Skeletal muscle cell (primary cell): ENCODE data around the gene DMGDH.

Experiments
- DNase-seq: peaks from one replicate; pipeline ENCODE4 v3.0.0-alpha.2; 2010; ENCODE audit warnings: low read depth
- H3K4me3 ChIP-seq: 2 replicates; pipeline ENCODE4 v1.5.1; 2011; ENCODE audit warnings: low read depth, mild to moderate bottlenecking, control low read depth, low read length, moderate library complexity

DMGDH gene

DNA sequence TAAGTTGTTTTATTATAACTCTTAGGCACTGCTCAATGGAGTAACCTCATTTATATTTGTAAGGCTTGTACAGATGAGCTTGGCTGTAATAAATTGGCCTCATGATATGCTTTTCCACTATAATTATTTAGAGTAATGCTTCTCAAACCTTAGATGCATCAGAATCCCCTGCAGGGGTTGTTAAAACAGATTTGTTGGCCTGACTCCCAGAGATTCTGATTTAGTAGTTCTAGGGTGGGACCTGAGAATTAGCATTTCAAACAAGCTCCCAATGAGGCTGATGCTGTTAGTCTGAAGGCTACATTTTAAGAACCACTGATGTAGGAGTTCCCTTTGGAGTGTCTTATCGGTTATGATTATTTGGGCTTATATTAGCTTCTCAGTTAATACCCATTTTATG lies 46.1 kb downstream of the DMGDH start:
- no peak overlapping the region for H3K4me3 ChIP-seq
- no peak for DNase-seq

DNA sequence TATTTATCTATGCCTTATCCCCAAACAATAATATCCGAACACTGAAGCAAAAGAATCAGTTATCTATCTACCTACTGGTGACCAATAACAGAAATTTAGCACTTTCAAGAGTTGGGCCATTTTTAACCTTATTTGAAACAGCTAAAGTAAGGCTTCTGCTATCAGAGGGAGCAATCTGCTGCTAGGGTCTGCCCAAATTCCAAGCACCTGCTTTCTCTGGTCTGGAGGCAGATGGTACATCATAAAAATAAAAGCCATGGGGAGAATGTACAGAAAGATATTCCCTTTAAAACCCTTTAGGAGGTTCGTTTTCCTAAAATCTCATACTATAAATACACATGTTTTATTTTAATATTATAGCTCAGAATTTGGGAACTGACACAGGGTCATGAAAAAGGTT lies 46.7 kb downstream of the DMGDH start:
- H3K4me3 ChIP-seq = no peak overlapping the region
- DNase-seq = no peak

DNA sequence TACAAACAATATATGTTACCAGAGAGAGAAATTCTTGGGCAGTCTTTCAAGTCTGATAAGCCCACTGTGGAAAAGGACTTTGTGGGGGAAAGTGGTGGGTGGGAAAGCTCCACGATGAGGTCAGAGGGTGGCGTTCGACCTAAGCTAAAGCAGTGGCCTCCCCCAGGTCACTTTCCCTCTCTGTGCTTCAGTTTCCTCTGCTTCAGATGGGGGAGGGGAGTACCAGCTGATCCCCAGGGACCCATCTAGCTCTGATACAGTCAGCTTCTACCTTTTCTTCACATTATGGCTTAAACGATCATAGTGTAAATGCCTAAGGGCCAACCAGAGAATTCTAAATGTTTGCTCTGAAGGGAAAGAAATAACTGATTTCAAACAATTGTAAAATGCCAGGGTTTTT lies 47.7 kb downstream of the DMGDH start:
- DNase-seq = no peak

DNA sequence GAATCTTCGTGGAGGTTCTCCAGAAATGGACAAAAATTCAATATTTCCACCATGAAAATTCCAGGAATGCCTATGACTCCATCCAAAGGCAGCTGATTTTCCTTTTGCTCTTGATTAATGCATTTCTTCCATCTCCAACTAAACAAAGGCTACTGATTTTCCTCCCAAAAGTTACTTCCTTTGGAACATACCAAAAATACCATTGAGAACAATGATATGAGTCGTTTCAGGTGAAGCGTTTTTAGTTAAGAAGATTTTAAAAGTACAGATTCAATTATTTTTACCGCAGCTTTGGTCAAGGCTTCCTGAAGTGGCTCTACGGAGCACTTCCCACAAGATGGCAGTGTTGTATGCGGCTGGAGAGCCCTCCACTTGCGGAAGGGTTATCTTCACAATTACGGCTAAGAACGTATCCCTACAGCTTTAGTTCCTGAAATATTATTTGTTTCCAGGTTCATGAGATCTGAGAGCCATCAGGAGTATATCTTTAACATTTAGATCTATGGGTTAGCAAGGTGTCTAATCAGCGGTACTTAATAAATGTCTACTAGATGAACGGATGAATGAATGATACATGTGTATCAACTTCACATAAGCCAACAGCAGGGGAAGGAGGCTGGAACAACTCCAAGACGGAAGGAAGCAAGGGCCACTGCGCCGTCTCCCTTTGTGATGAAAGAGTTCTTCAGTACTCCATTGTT lies 48.5 kb downstream of the DMGDH start:
- peak; percentile 33 for DNase-seq
- H3K4me3 ChIP-seq = no peak overlapping the region

More for the DNA sequence above, 47.7 kb downstream of the DMGDH start:
- H3K4me3 ChIP-seq = no peak overlapping the region

DNA sequence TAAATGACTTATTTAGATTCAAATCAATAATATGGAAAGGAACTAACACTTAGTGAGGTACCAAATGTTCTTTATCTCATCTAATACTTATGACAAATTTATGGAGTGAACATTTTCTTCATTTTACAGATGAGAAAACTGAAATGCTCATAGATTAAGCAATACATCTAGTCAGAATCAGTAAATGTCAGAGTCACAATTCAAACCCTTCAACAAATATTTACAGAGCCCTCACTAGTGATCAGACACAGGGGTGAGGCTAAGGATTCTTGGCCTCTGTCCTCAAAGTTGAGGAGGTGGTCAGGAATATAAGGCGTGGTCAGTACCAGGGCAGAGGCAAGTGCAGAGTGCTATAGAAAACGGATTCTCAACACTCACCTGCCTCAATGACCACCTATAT lies 54.8 kb downstream of the DMGDH start:
- DNase-seq = no peak
- H3K4me3 ChIP-seq = no peak overlapping the region

DNA sequence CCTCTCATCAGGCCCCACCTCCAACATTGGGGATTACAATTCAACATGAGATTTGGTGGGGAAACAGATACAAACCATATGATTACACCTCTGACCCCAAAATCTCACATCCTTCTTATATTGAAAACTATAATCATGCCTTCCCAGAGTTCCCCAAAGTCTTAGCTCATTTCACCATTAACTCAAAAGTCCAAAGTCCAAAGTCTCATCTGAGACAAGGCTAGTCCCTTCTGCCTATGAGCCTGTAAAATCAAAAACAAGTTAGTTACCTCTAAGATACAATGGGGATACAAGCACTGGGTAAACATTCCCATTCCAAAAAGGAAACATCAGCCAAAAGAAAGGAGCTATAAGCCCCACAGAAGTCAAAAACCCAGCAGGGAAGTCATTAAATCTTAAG lies 57.6 kb downstream of the DMGDH start:
- no peak for DNase-seq
- no peak overlapping the region for H3K4me3 ChIP-seq

DNA sequence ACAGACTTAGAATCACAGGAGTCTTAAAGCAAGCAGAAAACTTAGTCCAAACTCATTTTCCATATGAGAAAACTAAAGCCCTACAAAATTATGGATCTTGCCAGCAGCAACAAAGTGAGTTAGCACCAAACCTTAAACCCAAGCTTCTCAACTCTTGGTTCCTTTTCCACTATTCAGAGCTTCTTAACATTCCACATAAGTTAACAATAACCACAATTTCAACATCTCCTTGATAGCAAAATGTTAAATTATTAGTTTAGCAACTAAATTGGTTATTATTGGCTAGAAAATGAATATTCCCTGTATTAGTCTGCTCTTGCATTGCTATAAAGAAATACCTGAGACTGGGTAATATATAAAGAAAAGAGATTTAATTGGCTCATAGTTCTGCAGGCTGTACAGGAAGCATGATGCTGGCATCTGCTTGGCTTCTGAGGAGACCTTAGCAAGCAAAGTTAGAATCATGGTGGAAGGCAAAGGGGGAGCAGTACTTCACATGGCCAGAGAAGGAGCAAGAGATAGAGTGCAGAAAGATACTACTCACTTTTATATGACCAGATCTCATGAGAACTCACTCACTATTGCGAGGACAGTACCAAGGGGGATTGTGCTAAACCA lies 58.1 kb downstream of the DMGDH start:
- no peak for DNase-seq
- no peak overlapping the region for H3K4me3 ChIP-seq

DNA sequence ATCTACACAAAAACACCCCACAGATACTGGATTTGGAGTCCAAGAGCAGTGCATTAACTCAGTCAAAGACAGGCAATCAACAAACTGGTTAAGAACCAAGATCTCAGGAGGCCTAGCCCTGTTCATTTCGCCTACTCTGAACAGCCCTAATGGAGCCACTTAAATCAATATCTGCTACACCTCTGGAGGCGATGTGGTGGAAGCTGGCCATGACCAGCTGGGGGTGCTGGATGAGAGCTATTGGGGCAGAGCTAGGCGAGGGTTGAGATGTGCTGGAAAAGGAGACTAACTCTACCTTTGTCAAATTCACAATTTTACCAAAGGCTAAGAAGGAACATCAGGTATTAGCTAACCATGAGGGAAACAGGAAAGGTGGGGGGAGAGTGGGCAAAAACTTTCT lies 61.1 kb downstream of the DMGDH start:
- H3K4me3 ChIP-seq = no peak overlapping the region
- DNase-seq = no peak

DNA sequence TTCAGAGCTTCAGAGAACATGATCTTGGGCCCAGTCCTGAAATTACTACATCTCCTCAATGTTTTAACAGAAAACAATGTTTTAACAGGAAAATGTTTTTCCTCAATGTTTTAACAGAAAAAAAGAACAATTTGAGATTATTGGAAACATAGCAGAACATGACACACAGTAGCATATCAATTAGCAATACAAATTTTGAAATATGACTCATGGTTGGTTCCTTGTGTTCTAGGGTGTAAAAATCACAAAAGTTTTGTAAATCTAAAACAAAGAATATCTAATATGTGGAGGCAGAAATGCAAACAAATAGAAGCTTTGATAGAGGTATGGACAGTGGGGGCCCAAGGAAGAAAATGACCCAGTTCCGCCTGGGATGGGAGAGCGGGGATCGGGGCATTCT lies 61.6 kb downstream of the DMGDH start:
- no peak for DNase-seq
- H3K4me3 ChIP-seq = no peak overlapping the region

DNA sequence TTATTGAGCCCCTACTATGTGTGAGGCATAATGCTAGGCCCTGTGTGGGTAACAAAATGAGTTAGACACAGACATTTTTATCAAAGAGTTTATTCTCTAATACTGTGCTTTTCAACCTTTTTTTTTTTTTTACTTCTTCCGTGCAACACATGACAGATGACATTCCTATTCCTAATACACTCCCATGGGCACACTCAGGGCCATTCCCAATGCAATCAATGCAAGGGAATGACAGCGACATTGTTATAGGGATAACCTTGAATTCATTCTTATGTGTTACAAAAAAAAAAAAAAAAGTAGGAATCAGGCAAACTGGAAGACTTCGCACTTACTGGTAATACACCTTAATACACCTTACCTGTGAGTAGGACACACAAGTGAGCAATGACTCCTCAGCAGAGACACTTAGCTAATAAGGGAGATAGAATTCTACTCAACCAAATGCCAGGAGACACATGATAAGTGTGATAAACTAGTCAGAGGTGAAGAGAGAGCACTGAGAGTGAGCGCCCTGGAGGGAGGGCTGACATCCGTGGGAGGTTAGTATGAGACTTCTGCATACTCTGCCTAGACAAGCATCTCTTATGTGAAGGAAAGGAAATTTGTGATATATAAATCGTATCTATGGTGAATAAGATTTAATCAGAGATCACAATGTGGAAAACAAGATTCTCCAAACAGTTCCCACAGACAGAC lies 63.4 kb downstream of the DMGDH start:
- no peak for DNase-seq
- H3K4me3 ChIP-seq = no peak overlapping the region

DNA sequence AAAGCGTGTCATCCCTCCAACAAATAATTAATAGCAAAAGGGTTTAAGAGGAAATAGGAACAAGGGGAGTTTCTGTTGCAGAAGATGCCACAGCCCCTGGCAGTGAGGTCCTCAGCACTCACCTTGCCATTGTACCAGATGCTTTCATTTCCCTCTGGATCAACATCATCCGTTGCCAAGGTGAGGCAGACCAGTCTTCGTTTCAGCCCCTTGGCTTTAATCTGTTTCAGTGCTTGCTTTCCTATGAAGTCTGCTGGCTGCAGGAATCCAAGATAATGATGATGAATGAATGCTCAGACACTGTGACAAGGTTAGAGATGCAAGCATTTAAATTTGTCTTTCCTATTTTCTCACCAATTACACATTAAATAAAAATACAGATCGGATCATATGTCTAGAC lies 64.3 kb downstream of the DMGDH start:
- DNase-seq = no peak
- H3K4me3 ChIP-seq = no peak overlapping the region

DNA sequence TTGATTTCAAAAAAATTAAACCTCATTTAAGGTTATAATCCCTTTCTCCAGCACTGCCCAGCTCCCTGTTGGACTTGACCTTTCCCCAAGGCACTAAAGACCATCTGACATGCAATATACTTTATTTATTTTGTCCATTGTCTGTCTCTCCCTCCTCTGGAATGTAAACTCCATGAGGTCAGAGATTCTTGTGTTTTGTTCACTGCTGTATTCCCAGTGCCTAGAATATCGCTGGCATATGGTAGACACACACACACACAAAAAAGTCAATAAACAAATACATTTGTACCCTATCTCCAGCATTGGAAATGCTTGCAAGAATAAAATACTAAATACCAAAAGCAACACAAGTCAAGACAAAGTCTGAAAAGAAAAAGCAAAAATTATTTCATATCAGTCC lies 67.1 kb downstream of the DMGDH start:
- DNase-seq = no peak
- H3K4me3 ChIP-seq = no peak overlapping the region

DNA sequence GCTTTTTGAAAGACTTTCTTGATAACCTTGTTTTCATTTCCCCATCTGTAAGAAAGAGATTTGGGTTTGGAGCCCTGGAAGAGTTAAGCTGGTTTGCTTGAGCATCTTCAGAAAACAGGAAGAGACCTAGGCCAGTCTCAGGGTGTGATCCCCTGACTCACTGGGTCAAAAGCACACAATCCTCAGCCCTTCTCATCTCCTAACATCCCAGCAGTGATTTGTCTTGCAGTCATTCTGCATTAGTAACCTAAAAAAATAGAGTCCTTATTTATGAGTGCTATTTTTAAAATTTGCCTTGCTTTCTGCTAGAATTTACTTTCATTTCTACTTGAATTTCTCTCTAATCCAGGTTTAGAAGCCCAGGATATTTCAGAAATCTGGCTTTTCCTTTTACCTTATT lies 68.0 kb downstream of the DMGDH start:
- no peak for DNase-seq
- H3K4me3 ChIP-seq = no peak overlapping the region

DNA sequence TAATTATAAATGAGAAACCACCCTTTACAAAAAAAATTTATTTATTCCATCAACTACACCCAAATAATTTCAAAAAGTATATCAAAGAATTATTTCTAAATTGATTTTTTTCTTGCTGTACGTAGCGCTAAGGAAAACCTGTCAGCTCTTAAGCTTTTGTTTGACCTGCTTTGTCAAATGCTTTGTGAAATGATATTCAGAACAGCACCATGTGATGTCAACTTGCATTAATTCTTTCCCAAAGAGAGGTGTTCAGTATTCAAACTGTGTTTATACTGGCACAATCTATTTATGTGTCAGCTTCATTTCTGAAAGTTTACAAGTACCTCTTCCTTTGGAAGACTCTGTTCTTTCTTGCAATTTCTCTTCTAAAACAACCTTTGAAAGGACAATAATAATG lies 72.4 kb downstream of the DMGDH start:
- DNase-seq = no peak
- H3K4me3 ChIP-seq = no peak overlapping the region

DNA sequence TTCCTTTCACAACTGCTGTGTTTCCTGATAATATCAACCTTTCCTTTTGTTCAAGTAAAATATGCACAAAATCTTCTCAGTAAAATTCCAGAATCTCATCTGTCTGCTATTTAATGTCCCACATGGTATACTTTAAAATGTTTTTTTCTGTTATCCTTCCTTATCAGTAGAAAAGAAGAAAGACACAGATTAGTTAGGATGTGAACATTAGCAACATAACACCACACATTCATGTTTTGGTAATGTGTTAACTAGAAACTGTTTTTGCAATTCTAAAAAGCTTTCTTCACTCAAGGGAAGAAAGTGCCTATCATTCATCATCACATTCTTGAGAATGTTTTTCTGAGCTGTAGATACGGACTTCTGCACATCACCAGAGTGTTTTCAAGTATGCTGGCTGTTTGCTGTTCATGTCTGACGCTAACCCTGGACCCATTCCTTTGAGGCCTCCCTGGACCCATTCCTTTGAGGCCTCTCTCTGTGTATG lies 73.9 kb downstream of the DMGDH start:
- no peak overlapping the region for H3K4me3 ChIP-seq
- no peak for DNase-seq

DNA sequence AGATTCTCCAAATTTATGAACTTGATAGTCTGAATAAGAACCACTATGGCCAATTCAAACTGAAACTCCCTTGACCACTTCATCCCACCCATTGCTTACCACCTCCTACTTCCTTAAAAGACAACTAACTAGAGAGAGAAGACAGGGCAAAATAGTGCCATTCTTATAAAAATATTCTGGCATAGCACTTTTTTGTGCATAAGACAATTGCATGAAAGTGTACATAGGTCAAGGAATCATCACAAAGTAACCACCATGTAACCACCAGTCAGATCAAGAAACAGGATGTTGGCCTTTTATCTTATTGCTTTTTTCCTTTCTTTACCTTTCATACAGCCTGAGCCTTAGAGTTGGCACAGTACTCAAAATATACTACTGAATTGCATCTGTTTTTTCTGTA lies 76.3 kb downstream of the DMGDH start:
- no peak overlapping the region for H3K4me3 ChIP-seq
- DNase-seq = no peak

DNA sequence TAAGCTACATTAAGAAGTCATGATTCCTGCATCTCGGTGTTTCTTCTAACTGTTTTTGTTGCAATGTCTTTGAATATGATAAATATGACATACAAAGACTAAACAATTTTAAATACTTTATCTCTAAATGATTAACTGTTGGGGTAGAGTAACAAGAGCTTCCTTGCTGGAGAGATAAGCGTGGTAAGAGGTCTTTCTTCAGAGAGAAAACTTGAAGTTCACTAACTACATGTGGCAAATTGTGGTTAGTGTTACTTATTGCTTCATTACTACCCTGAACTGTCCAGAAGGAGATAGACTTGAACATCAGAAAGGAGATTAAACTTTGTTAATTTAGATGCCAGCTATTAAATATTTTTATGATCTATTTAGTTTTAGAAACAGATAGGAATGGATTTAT lies 77.3 kb downstream of the DMGDH start:
- no peak for DNase-seq
- H3K4me3 ChIP-seq = no peak overlapping the region

DNA sequence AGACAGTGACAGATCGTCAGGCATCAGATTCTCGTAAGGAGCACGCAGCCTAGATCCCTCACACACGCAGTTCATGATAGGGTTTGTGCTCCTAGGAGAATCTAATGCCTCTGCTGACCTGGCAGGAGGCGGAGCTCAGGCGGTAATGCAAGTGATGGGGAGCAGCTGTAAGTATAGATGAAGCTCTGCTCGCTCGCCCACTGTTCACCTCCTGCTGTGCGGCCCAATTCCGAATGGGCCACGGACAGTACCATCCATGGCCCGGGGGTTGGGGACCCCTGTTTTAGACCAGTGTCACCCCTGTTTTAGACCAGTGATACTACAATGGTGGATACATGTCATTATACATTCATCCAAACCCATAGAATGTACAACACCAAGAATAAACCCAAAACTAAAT lies 80.4 kb downstream of the DMGDH start:
- DNase-seq = no peak
- H3K4me3 ChIP-seq = no peak overlapping the region

DNA sequence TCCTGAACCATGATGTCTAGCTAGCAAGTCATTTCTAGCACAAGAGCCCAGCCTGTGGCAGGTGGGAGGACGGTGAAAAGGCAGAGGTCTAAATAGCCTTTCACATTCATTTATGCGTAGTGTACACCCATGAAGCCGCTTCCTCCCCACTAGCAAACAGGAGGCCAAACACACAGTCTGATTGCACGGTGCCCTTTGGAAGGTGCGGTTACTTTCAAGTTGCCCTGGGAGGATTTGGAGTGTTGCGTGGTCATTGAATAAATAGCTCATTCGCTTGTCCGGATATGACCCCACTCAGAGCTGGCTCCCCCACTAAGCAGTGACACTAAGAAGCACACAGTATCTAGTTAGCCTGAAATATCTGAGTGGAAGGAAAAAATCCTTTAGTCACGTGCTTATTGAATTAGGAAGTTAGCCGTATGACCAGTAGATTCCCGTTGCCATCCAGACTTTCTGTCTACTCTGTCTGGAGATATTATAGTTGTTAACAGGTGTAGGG lies 83.7 kb downstream of the DMGDH start:
- peak overlapping the region; percentile 68 for H3K4me3 ChIP-seq
- no peak for DNase-seq

DNA sequence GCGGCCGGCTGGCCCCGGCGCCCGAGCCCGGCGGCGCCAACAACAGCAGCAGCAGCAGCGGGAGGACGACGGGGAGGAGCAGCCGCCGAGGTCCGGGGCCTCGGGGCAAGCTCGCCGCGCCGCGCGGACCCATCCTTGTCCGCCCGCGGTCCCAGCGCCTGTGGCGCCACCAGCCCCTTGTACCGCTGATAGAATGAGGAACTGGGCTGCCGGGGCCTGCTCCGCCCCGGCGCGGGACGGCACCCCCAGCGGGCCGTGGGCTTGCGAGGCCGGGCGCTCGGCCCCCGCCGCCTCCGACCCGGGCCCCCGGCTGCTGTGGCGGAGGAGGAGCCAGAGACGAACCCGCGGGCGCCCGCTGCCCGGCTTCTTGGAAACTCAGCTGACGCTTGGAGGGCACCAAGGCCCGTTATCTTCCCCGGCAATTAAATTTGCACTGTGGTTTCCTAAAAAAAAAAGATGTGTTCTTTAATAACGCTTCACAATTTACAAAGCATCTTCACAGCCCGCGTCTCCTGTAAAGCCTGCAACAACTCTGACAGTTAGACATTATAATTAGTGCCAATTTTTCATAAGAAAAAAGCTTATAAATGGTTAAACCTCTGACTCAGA lies 84.3 kb downstream of the DMGDH start, which contains the start of gene ARSB:
ARSB (minus strand) TSS at position 195 of the 609 bp plus-strand sequence; CDS start at position 133, 62 bp downstream.
- H3K4me3 ChIP-seq = peak within 1 kb of the TSS; percentile 68
- no peak for DNase-seq
